Upper lobe of left lung (tissue), 6 donors: Measurements from ENCODE around the gene LYPD5. TPM values are rescaled to one million over a fixed set of nuclear protein-coding genes. Genes with fewer than 3 reads are reported as not detected.

ENCODE experiments used
- ATAC-seq, 2 donors: fragments of 200-7000 bp; cut with Tn5 transposase; one replicate each; pipeline ENCODE4 v1.9.1; 2022; ENCODE audit warnings: mild to moderate bottlenecking in 2 of 2, moderate library complexity in 2 of 2; ENCODE audit not compliant: low FRiP score in 2 of 2
- DNase-seq, 2 donors: peaks; one replicate each; pipeline ENCODE4 v3.0.0-alpha.2; 2019 to 2020
- H3K27ac ChIP-seq, 4 donors: fragments of 200-600 bp; sonication (generic); one replicate each; pipeline ENCODE4 v1.5.1; 2016 to 2019
- H3K27me3 ChIP-seq, 4 donors: fragments of 200-600 bp; sonication (generic); one replicate each; pipeline ENCODE4 v1.5.1; 2017 to 2019
- H3K36me3 ChIP-seq, 4 donors: fragments of 200-600 bp; sonication (generic); one replicate each; pipeline ENCODE4 v1.5.1; 2016 to 2019
- H3K4me1 ChIP-seq, 4 donors: fragments of 200-600 bp; sonication (generic); one replicate each; pipeline ENCODE4 v1.5.1; 2018 to 2019
- H3K4me3 ChIP-seq, 4 donors: fragments of 200-600 bp; sonication (generic); one replicate each; pipeline ENCODE4 v1.5.1; 2017 to 2019; ENCODE audit warnings: mild to moderate bottlenecking in 2 of 4, moderate library complexity in 1 of 4
- H3K9me3 ChIP-seq, 4 donors: fragments of 200-600 bp; sonication (generic); one replicate each; pipeline ENCODE4 v1.5.1; 2018 to 2019
- EP300 ChIP-seq, 4 donors: sonication (generic); formaldehyde crosslinking; IDR thresholded peaks; one replicate each; pipeline ENCODE4 v1.5.1; 2017; ENCODE audit warnings: antibody characterized with exemption in 4 of 4, control low read depth in 2 of 4
- POLR2A ChIP-seq, 4 donors: fragments of 450-650 bp; IDR thresholded peaks; one replicate each; pipeline ENCODE4 v1.5.1; 2016 to 2017; ENCODE audit warnings: antibody characterized with exemption in 4 of 4, mild to moderate bottlenecking in 2 of 4
- POLR2AphosphoS5 ChIP-seq, 2 donors: sonication (generic); formaldehyde crosslinking; IDR thresholded peaks; one replicate each; pipeline ENCODE4 v1.5.1; 2017; ENCODE audit warnings: antibody characterized with exemption in 2 of 2
- WGBS, 2 donors: methylation state at CpG; one replicate each; pipeline ENCODE4 v1.1.5; 2017 to 2018; 5-methylcytosine and 5-hydroxymethylcytosine counted together
- total RNA-seq, 6 donors: library from RNA; depleted of rRNA in 4 of 6; stranded (reverse); fragments of >200 nt in 4 of 6; gene quantifications; one replicate each; pipeline versions ENCODE4 v1.1.0 to v1.2.1, GENCODE V29; 2016 to 2021
- TF ChIP-seq, protein P1 (sequence below), 6 experiments: fragments of 450-650 bp in 4 of 6; fragments of 200-600 bp in 2 of 6; sonication (generic) in 2 of 6; IDR thresholded peaks; one replicate each; pipeline ENCODE4 v1.5.1; 2016 to 2019; ENCODE audit warnings: antibody characterized with exemption in 6 of 6
- donor health status: DM: no; HTN: no; CAD: no; lungs with moderate emphysema.
- donor health status: DM: no; HTN: yes; CAD: no; lungs with severe emphysema.

Gene LYPD5
- total RNA-seq, 6 donors from 2014 or later: 2.7 to 9.9 (median 6.0) TPM

DNA sequence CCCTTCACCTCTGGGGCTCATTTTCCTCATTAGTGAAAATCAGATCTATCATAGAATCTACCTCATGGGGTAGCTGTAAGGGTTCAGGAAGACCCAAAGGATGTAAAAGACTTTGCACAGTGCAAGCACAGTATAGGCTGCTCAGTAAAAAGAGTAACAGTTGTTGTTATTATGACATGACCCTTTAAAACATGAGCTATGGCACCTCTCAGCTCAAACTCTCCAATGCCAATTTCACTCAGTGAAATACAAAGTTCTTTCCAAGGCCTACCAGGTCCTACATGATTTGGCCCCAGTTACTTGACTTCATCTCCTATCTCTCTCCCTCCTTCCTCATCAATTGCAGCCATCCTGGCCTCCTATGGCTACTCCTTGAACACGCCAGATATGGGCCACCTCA is 52.3 kb downstream of the LYPD5 start:
- no peak overlapping the region for H3K27ac ChIP-seq
- ATAC-seq: no peak
- TF ChIP-seq EP300 (IDR thresholded peaks at IDR 0.05): no peak
- TF ChIP-seq POLR2A (IDR thresholded peaks at IDR 0.05): no peak
- TF ChIP-seq, protein P1, sequence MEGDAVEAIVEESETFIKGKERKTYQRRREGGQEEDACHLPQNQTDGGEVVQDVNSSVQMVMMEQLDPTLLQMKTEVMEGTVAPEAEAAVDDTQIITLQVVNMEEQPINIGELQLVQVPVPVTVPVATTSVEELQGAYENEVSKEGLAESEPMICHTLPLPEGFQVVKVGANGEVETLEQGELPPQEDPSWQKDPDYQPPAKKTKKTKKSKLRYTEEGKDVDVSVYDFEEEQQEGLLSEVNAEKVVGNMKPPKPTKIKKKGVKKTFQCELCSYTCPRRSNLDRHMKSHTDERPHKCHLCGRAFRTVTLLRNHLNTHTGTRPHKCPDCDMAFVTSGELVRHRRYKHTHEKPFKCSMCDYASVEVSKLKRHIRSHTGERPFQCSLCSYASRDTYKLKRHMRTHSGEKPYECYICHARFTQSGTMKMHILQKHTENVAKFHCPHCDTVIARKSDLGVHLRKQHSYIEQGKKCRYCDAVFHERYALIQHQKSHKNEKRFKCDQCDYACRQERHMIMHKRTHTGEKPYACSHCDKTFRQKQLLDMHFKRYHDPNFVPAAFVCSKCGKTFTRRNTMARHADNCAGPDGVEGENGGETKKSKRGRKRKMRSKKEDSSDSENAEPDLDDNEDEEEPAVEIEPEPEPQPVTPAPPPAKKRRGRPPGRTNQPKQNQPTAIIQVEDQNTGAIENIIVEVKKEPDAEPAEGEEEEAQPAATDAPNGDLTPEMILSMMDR (IDR thresholded peaks at IDR 0.05): no peak
- TF ChIP-seq POLR2AphosphoS5 (IDR thresholded peaks at IDR 0.05): no peak
- no peaks in the 10 kb centered on the region for H3K9me3 ChIP-seq
- H3K36me3 ChIP-seq: peaks cover 13 to 63% (median 47%) of the 10 kb centered on the region in 4 donors
- DNase-seq: no peak
- peaks cover 20 to 35% (median 22%) of the 10 kb centered on the region in 4 donors for H3K4me1 ChIP-seq
- H3K27me3 ChIP-seq: no peaks in the 10 kb centered on the region
- H3K4me3 ChIP-seq: no peak overlapping the region
- WGBS, 2 donors: 95 to 100% methylated on average over 1 of the region's 1 CpG

DNA sequence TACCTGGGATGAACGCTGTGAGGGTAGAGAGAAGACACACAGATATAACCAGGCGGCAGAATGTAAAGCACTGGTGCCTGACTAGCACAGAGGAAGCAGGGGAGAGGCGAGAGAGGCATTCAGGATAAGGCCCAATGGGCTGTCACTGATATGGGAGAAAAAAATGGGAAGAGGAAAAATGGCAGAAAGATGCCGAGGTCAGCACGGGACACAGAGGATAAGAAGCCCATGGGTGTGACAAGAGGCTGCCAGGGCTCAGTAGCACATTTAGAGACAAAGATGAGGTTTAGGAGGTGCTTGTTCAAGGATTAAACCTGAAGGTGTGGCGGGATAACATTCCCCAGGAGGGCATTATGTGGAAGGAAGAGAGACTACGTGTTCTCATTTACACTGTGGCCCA is 53.1 kb downstream of the LYPD5 start:
- DNase-seq (no peak), ATAC-seq (no peak)
- WGBS, 2 donors: 88 to 90% methylated on average over 7 of the region's 7 CpGs
- no peak overlapping the region for H3K4me3 ChIP-seq
- TF ChIP-seq EP300 (IDR thresholded peaks at IDR 0.05) (no peak), POLR2A (IDR thresholded peaks at IDR 0.05) (no peak), POLR2AphosphoS5 (IDR thresholded peaks at IDR 0.05) (no peak)
- TF ChIP-seq, protein P1 (IDR thresholded peaks at IDR 0.05): no peak
- peaks cover 13 to 70% (median 51%) of the 10 kb centered on the region in 4 donors for H3K36me3 ChIP-seq
- H3K4me1 ChIP-seq: peaks cover 20 to 34% (median 22%) of the 10 kb centered on the region in 4 donors
- H3K9me3 ChIP-seq: no peaks in the 10 kb centered on the region
- no peak overlapping the region for H3K27ac ChIP-seq
- H3K27me3 ChIP-seq: no peaks in the 10 kb centered on the region

DNA sequence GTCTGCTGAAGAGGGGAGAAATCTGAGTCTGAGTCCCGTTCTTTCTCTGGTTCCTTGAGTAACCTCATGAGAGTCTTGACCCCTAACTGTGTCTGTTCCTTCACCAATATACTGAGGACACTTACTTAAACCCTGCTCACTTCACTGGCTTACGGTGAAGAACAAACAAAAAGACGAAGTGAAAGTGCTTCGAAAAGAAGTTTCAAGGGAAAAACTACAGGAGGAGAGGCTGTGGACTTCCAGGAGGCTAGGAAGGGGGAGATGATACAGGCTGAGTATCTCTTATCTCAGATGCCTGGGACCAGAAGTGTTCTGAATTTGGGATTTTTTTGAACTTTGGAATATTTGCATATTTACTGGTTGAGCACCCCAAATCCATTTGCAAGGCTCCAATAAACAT is 53.6 kb downstream of the LYPD5 start:
- H3K4me1 ChIP-seq: peaks cover 16 to 29% (median 20%) of the 10 kb centered on the region in 4 donors
- H3K27ac ChIP-seq: no peak overlapping the region
- no peaks in the 10 kb centered on the region for H3K9me3 ChIP-seq
- WGBS, 2 donors: 52 to 75% methylated on average over 4 of the region's 4 CpGs
- no peak for TF ChIP-seq POLR2A (IDR thresholded peaks at IDR 0.05)
- TF ChIP-seq POLR2AphosphoS5 (IDR thresholded peaks at IDR 0.05): no peak
- no peak for TF ChIP-seq EP300 (IDR thresholded peaks at IDR 0.05)
- TF ChIP-seq, protein P1 (IDR thresholded peaks at IDR 0.05): no peak
- ATAC-seq (no peak), DNase-seq (no peak)
- H3K4me3 ChIP-seq: no peak overlapping the region
- H3K27me3 ChIP-seq: no peaks in the 10 kb centered on the region
- peaks cover 13 to 75% (median 55%) of the 10 kb centered on the region in 4 donors for H3K36me3 ChIP-seq

DNA sequence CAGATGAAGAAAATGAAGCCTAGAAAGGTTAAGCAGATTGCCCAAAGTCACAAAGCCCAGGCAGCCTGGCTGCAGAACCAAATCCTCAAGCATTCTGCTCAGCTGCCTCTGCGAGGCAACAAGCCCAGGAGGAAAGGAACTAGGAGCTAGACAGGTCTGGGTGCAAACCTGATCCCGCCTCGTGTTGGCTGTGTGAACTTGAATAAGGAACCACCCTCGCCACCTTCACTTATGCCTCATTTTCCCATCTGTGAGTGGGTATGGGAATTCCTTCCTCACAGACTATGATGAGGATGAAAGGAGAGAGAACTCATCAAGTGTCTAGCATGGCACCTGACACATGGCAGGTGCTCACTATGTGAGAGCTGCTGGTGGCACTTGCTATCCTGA is 54.0 kb downstream of the LYPD5 start:
- Histone ChIP-seq H3K27me3 (no peaks in the 10 kb centered on the region), H3K9me3 (no peaks in the 10 kb centered on the region), H3K4me1 (peaks cover 12 to 24% (median 15%) of the 10 kb centered on the region in 4 donors), H3K4me3 (no peak overlapping the region), H3K27ac (no peak overlapping the region), H3K36me3 (peaks cover 13 to 80% (median 59%) of the 10 kb centered on the region in 4 donors)
- no peak for DNase-seq
- TF ChIP-seq, protein P1 (IDR thresholded peaks at IDR 0.05): no peak
- TF ChIP-seq POLR2AphosphoS5 (IDR thresholded peaks at IDR 0.05) (no peak), POLR2A (IDR thresholded peaks at IDR 0.05) (no peak), EP300 (IDR thresholded peaks at IDR 0.05) (no peak)
- 91 to 96% methylated on average over 4 of the region's 4 CpGs for WGBS, 2 donors
- no peak for ATAC-seq

DNA sequence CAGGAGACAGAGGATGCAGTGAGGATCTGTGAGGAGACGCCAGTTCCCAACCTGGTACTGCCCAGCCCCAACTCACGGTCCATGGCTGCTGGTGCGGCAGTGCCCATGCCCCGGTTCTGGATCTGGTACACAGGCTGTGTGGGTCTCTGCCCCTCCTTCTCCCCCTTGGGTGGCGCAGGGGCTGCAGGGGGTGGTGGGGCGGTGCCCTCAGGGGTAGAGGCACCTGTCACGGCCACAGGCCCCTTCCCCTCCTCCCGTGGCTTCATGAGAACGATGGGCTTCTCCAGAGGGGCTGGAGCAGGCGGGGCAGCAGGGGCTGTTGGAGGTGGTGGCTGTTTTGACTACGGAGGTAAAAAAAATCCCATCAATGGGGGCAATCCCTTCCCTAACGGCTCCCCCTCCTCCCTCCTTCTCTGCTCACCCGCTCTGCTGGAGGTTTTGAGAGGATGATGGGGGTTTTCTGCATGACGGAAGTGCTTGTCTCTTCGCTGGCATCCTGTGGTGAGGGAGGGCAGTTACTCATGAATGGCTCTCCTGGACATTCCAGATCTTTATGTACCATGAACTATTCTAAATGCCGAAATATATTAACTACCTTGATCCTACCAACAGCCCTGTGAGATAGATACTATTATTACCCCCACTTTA is 54.6 kb downstream of the LYPD5 start:
- H3K27ac ChIP-seq: no peak overlapping the region
- ATAC-seq (no peak), DNase-seq (peak in 1 of 2 donors; percentile 65)
- H3K9me3 ChIP-seq: no peaks in the 10 kb centered on the region
- 75 to 90% methylated on average over 9 to 16 of the region's 16 CpGs for WGBS, 2 donors
- no peak for TF ChIP-seq EP300 (IDR thresholded peaks at IDR 0.05)
- TF ChIP-seq, protein P1 (IDR thresholded peaks at IDR 0.05): no peak
- TF ChIP-seq POLR2A (IDR thresholded peaks at IDR 0.05): no peak
- no peak for TF ChIP-seq POLR2AphosphoS5 (IDR thresholded peaks at IDR 0.05)
- no peaks in the 10 kb centered on the region for H3K27me3 ChIP-seq
- peaks cover 6 to 19% (median 10%) of the 10 kb centered on the region in 4 donors for H3K4me1 ChIP-seq
- peaks cover 13 to 83% (median 62%) of the 10 kb centered on the region in 4 donors for H3K36me3 ChIP-seq
- H3K4me3 ChIP-seq: no peak overlapping the region
